ENCODE results near the gene MINK1.

Gene MINK1

DNA sequence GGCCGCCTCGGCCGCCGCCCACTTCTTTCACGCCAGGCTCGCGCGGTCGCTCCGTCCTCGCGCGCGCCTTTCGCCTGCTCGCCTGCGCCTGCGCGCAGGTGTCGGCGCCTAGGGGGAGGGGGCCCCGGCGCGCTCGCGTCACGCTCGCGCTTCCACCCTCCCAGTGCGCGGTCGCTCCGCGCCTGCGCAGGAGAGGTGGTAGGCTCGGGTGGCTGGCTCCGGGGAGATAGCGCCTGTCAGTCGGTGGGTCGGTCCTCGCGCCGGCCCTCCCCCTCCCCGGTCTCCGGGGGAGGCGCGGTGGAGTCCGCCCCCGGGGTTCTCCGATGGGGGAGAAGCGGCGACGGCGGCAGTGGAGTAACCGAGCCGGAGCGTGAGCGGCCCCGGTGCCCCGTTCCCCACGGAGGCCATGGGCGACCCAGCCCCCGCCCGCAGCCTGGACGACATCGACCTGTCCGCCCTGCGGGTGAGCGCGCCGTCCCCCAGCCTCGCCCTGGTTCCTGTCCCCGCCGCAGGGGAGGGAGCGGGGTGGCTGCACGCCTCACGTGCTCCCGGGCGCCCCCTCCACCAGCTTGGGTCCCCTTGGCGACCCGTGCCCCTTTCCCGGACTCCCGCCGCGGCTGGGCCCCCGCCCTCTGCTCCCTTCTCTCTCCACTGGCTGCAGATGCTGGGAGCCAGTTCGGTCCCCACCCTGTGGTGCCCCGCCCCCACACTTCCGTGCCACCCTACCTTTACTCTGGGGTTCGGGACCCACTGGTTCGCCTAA lies at the start of gene MINK1:
TSS of gene MINK1 (plus strand) at position 163 of the 763 bp plus-strand sequence. CDS start at position 407, 244 bp downstream.
- peak; percentile 73 for DNase-seq (ENCODE audit: low read depth, low spot score)

- no peak for DNase-seq (ENCODE audit: low read depth, low spot score)
Measured at GRCh38 chr17:4785311-4786105, 47.6 kb upstream of the MINK1 start.

DNA sequence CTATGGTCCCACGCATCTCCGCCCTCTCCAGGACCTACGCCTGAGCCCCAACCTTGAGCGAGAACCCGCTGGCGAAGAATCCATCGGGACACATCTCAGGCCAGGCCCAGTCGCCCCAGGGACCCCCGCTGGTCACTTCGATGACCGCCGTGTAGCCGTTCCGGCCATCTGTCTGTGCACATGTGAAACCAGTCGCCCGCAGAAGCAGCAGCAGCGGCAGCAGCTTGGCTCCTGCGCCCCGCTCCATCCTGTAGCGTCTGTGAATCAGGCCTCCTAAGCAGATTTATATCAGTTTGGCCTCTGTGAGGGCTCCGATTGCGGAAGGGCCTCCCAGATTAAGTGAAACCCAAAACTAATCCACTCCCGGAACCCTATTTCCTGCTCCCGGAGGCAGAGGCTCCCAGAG lies 47.0 kb upstream of the MINK1 start, which contains the start of gene VMO1:
TSS of gene VMO1 (minus strand) at position 259 of the 406 bp plus-strand sequence. CDS start at position 247, 12 bp downstream.
- no peak for DNase-seq (ENCODE audit: low read depth, low spot score)

DNA sequence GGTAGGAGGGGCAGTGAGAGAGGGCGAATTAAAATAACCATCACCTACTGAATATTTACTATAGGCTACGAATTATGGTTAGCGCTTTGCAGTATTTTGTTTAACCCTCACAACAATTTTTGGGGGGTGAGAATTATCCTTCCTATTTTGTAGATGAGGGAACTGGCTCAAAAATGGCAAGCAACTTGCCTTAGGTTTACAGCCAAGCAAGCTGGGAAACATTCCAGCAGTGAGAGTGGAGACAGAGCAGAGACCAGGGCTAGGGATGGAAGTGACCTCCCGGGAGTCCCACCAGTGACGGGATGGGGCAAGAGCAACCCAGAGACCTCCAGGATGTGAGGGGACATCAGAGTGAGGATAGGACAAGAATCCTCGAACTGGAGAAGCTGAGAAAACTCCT lies 46.6 kb upstream of the MINK1 start:
- DNase-seq (ENCODE audit: low read depth, low spot score), result no peak

DNA sequence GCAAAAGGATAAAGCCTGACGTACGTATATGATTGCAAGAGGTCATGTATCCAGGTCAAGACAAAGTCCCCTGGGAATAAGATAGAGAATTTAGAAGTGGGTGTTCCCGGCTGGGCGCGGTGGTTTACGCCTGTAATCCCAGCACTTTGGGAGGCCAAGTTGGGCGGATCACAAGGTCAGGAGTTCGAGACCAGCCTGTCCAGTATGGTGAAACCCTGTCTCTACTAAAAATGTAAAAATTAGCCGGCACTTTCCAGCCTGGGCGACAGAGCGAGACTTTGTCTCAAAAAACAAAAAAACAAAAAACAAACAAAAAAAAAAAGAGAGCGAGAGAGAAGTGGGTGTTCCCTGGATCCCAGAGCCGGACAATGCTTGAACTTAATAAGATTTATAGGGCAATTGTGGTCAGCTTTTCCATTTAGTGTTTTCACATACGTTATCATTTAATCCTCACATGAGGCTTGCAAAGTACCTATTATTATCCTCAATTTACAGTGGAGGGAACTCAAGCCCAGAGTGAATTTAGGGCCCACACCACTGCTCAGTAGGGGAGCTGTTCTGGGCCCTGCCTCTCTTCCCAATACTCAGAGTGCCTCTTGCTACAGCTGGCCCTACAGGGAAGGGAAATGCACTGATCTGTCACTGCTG lies 44.9 kb upstream of the MINK1 start:
- no peak for DNase-seq (ENCODE audit: low read depth, low spot score)

DNA sequence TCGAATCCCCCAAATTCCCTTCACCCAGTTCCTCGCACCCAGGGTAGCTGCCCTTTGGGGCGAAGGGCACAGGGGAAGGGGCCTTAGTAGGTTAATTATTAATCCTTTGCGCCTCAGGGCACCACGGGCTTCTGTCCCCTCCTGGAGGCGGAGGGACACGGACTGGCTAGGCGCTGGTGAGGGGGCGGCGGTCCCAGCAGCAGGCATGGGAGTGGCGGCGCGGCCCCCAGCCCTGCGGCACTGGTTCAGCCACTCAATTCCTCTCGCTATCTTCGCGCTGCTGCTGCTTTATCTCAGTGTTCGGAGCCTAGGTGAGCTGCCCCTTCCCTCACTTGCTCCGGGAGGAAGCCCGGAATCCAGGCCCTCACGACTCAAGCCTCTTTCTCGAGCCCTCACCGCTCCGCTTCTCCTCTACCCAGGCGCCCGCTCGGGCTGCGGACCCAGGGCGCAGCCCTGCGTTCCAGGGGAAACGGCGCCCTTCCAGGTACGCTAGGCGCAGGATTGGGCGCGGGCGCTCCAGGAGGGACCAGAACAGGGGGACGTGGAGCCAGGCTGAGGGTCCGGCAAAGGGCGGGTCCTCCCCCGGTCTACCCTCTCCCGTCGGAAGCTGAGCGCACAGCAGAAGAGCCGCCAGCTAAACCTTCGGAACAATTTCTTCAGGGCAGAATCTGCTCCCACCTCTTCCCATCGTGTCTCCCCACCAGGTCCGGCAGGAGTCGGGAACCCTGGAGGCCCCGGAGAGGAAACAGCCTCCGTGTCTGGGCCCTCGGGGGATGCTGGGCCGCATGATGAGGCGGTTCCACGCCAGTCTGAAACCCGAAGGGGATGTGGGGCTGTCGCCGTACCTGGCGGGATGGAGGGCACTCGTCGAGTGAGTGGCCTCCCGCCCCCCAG lies 44.1 kb upstream of the MINK1 start, which contains the start of gene GLTPD2:
TSS of gene GLTPD2 (plus strand) at position 158 of the 894 bp plus-strand sequence. CDS start at position 206, 48 bp downstream.
- no peak for DNase-seq (ENCODE audit: low read depth, low spot score)

- DNase-seq (ENCODE audit: low read depth, low spot score), result no peak
Measured at GRCh38 chr17:4789701-4789950, 43.5 kb upstream of the MINK1 start.

DNA sequence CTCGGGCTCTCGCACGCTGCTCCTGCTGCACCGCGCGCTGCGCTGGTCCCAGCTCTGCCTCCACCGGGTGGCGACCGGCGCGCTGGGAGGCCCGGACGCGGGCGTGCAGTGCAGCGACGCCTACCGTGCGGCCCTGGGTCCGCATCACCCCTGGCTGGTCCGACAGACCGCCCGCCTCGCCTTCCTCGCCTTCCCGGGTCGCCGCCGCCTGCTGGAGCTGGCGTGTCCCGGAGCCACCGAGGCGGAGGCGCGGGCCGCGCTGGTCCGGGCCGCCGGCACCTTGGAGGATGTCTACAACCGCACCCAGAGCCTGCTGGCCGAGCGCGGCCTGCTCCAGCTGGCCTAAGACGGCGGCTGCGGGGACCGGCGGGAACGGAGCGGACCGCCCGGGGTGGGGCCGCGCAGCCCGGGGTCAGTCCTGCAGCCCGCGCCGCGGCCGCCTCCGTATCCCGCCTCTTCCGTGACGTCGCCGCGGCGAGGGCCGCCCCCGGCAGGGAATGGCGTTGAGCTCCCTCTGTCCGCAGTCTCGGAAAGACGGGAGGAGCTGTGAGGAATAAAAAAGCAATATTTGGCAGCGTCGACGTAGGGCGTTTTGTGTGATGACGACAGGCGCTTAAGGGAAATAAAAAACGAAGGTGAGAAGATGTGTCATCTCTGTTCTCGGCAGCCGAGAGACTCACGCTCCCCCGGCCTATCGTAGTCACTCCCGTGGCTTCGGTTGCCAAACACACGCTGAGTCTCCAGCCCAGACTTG lies 43.0 kb upstream of the MINK1 start:
- DNase-seq (ENCODE audit: low read depth, low spot score), result peak; percentile 39

DNA sequence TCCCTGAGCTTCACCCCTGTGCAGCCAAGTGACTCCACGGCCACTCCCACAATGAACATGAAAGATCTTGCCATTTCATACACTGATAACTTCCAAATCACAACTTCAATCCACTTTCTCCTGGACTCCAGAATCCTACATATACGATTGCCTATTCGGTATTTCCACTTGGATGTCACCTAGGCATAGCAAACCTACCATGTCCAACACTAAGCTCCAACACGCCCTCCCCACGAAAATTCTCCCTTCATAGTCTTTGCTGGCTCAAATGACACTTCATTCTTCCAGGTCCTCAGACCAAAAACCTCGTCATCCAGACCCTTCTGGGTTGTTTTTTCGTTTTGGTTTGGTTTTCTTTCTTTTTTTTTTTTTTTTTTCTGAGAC lies 42.4 kb upstream of the MINK1 start:
- DNase-seq (ENCODE audit: low read depth, low spot score), result no peak

GRCh38 chr17:4795168-4795567 lies 38.0 kb upstream of the MINK1 start:
- no peak for DNase-seq (ENCODE audit: low read depth, low spot score)

GRCh38 chr17:4796552-4796920 lies 36.6 kb upstream of the MINK1 start:
- no peak for DNase-seq (ENCODE audit: low read depth, low spot score)

DNA sequence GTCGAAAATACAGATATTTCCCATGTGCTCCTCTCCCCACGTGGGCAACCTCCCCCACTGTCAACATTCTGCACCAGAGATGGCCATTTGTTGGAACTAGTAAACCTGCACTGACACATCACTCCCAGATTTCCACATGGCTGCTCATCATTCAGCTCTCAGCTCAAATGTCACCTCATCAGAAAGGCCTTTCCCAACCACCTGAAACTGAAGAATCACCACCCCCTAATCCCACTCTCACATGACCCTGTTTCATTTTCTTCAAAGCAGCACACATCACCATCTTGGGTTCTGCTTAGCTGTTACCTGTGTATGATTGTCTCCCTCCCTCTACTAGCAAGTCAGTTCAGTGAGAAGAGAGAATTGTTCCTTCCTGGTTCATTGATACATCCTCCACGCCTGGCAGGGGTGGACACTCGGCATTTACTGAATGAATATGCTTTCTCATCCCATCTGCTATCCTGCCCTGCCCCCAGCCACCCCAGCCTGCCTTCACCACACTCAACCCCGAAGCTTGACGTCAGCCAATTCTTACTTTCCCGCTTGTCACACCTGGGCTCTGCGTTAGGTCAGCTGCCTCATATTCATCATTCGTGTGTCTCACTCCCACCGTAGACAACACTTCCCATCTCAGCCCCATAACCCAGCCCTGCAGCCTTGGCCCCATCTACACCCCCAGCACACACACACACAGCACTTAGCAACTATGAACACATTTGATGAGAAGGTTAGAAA lies 32.5 kb upstream of the MINK1 start:
- DNase-seq (ENCODE audit: low read depth, low spot score), result no peak

GRCh38 chr17:4802228-4802627 lies 30.9 kb upstream of the MINK1 start, which contains the start of gene C17orf114:
Gene C17orf114, minus strand, starts transcription at chr17:4802328.
- DNase-seq (ENCODE audit: low read depth, low spot score), result no peak

DNA sequence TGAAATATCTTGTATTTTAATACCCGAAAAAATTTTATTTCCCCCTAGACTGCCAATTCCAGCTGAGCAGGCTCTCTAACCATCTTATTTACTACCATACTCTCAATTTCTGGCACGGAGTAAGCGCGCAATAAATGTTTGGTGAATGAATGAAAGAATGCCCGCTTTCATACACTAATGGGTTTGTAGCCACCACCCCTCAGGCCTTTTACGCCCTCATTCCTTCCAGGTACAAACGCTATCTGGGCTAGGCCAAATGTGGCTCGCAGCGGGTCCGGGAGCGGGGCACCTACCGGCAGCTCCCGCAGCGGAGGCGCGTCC lies 26.7 kb upstream of the MINK1 start:
- DNase-seq (ENCODE audit: low read depth, low spot score), result no peak

- DNase-seq (ENCODE audit: low read depth, low spot score), result no peak
Measured at GRCh38 chr17:4806777-4807604, 26.1 kb upstream of the MINK1 start, which contains the start of gene PLD2. Gene PLD2, plus strand, starts transcription at chr17:4807152. Its CDS starts 621 bp downstream, at chr17:4807773.

DNA sequence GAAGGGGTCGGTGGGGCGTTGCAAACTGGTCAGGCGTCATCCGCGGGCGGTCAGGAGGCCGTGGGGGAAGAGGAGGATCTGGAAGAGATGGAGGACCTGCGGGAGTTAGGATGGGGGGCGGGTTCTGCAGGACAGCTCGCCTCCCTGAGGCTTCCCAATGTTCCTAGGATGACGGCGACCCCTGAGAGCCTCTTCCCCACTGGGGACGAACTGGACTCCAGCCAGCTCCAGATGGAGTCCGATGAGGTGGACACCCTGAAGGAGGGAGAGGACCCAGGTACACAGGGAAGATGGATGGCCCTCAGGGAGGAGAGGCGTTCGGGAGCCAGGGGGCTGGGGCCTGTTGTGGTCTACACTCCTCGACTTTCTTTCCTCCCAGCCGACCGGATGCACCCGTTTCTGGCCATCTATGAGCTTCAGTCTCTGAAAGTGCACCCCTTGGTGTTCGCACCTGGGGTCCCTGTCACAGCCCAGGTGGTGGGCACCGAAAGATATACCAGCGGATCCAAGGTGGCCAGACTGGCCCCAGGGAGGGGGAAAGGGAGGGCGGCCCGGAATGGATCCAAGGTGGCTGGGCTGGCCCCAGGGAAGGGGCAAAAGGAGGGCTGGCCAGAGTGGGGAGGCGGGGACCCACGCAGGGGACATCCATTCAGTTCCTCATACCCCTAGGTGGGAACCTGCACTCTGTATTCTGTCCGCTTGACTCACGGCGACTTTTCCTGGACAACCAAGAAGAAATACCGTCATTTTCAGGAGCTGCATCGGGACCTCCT lies 25.3 kb upstream of the MINK1 start:
- DNase-seq (ENCODE audit: low read depth, low spot score), result no peak

DNA sequence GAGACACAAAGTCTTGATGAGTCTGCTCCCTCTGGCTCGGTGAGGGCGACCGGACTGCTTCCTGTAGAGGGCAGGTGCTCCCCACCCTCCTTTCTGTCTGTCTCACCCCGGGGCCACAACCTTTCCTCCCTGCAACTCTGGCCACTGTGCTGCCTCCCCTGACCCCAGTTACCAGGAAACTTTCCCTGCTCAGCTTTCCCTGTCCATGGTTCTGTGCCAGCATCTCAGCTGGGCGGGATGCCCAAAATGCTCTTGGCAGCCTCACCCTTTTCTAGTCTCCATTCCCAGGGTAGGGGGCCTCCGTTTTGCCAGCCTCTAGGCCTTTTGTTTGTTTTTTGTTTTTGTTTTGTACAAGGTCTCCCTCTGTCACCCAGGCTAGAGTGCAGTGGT lies 24.8 kb upstream of the MINK1 start:
- DNase-seq (ENCODE audit: low read depth, low spot score), result no peak

- DNase-seq (ENCODE audit: low read depth, low spot score), result no peak
Measured at GRCh38 chr17:4810696-4811290, 22.3 kb upstream of the MINK1 start.

Measured in brain pericyte (primary cell).